Pericardium fibroblast (primary cell): ENCODE data around the gene TMPRSS11B. TPM values are rescaled to one million over a fixed set of nuclear protein-coding genes. Genes with fewer than 3 reads are reported as not detected.

Source experiments
- total RNA-seq: library from RNA; depleted of rRNA; stranded (reverse); fragments of >200 nt; gene quantifications from 2 replicates; pipeline ENCODE4 v1.2.3, GENCODE V29; 2015

The TMPRSS11B gene
- not detected in 2 replicates for total RNA-seq

DNA sequence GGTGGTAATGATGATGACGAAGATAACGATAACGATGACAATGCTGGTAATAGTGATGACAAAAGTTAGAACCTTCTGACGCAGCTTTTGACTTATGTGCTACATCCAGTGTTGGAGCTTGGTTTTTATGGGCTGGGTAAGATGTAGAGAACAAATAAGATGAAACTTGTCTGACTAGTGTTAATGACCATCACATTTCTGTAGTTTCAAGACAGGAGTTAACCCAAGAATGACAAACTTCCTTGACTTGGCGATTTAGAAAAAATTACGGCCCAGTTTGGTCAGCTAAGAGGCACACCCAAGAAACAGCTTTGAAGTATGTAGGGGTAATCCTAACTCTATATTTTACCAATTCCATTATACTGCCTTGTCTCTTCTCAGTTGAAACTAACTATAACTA lies at the start of gene TMPRSS11B:
TSS of gene TMPRSS11B (minus strand) at position 101 of the 400 bp plus-strand sequence. CDS start 136 bp downstream, outside the sequence.

Other genes starting within 250 kb of the TMPRSS11B start
- not detected in 2 replicates for gene TMPRSS11F, start 115.8 kb downstream of the TMPRSS11B start, total RNA-seq
- 22.7 and 33.6 TPM in 2 replicates for gene YTHDC1, start 104.4 kb upstream of the TMPRSS11B start, total RNA-seq
- not detected in 2 replicates for gene TMPRSS11E, start 201.8 kb upstream of the TMPRSS11B start, total RNA-seq